Iris pigment epithelial cell (primary cell): Measurements from ENCODE around the gene GRIA1.

Source experiments
- DNase-seq: peaks from one replicate; pipeline ENCODE4 v3.0.0-alpha.2; 2011; ENCODE audit warnings: low read depth

GRIA1 gene

DNA sequence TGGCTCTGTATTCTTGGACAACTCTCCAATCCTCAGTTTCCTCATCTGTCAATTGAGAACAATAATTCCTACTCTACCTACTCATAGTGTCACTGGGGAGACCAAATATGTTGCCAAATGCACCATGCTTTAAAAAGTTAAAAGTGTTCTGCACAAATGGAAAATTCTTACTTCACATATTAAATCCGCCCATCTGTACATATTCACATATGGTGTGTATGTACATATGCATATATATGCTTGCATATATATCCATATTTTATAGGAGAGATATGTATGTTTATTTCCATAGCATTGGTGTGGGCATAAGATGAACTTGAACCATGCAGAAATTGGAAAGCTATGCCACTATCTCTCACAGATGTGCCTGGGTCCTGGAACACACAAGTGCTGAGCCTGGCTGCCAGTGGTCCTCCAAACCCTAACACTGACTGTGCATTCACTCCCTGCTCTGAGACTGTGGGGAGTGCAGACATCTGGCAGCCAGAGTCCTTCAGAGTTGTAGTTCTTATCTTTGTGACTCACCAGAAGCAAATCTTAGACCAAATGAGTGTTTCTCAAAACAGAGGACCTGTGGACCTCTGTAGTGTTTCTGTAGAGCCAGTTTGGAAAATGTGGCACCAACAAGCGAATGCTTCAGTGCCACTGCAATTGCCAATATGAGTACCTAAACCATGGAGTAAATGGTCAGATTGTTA is 168.7 kb downstream of the GRIA1 start:
- DNase-seq: peak; percentile 90

DNA sequence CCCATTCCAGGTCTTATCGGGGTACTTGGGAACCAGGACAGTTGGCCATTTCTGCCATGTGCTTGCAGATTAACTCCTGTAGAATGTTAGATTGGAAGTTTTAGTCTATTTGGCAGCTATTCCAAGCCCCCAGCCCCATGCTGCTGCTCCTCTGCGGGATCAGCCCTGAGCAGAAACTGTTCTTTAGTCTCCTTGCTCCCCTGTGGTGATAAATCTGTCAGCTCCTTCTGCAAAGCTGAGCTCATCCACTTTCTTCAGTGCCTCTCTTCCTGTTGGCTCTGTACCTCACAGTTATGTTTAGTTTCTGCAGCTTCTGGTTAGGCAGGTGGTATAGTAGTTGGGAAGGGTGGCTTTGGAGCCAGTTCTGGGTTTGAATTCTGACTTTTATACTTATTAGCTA is 170.4 kb downstream of the GRIA1 start:
- DNase-seq: no peak

DNA sequence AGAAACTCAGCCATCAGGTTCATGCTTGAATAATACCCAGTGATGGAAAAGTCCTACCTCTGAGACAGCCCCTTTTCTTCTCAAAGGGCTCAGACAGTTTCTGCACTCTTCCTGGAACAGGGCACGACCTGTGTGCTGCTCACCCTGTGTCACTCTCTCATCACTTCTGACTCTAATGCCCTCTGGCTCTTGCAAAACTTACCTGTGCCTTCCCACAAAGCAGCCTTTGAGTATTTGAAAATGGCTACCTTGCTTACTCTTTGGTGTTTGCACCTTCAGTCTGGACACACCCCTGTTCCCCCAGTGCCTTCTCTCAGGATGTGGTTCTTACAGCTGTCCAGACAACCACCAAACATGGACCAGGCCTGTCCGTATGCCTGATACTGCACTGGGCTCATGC is 171.4 kb downstream of the GRIA1 start:
- no peak for DNase-seq

DNA sequence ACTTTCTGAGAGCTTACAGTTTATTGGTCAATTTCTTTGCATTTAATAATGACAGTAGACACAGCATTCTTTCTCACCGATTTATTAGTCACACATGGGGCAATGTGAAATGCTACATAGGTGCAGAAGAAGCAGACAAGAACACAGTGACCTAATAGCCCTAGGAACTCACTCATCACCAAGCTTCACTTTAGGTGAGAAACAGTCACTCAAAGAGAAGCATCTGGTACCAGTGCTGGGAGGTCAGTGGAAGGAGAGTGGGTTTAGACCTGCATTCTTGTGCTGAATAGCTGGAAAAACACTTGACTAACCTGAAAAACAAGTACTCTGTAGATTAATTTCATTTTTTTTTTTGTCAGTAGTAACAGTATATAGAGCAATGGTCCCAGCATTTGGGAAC is 179.6 kb downstream of the GRIA1 start:
- no peak for DNase-seq

DNA sequence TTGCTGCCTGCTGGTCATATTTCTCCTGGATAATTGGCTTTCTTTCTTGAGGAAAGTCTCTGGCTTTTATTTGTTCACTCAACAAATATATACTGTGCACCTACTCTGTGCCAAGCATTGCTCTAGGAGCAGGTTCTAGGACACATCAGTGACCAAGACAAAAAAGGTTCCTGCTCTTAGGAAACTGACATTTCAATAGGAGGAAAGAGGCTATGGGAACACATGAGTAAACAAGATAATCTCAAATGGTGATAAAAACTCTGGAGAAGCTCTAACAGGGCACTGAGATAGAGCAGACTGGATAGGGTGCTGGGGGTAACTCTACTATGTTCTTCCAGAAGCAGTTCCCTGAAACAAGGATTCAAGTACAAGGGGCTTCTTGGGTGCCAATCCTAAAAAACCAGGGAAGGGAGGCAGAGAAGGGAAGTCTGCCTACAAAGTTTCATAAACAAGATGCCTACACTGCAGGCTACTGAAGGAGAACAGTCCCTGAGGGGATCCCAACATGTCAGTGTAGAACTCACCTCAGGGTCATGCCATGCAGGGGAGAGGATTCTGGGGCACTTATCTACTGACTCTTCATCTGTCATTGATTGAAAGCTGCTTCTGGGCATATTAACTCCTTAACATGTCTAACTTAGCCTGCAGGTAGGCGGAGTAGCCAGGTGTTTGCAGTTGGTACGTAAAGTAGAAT is 181.3 kb downstream of the GRIA1 start:
- DNase-seq: no peak

DNA sequence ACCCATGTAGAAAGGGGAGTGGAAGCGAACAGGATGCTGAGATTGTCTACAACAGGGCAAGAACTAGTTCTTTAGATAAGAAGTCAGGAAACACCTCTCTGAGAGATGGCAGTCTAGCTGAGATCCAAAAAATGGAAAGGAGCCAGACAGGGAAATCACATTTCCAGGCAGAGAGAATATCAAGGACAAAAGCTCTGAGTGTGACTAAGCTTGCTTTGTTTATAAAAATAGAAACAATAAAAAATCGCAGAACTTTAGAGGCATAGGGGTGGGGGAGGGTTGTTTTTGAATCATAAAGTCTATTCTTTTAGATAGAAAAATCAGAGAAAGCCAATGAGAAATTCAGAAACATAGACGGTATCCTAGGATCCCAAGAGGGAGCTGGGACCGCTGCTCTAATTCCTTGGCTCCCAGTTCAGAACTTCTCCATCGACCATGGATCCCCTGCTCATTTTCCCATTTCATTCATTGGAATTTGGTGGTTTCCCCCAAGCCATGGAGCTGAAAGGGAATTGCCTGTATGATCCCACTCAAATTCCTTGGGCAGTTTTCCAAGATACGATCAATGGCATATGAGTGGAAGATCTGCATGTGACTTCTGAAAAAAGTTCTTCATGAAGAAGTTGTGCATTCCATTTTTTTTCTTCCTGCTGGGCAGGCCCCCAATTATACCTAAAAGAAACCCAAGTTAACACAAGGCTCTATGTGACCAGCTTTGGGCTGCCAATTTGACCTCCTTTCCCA is 182.0 kb downstream of the GRIA1 start:
- DNase-seq: peak; percentile 10

DNA sequence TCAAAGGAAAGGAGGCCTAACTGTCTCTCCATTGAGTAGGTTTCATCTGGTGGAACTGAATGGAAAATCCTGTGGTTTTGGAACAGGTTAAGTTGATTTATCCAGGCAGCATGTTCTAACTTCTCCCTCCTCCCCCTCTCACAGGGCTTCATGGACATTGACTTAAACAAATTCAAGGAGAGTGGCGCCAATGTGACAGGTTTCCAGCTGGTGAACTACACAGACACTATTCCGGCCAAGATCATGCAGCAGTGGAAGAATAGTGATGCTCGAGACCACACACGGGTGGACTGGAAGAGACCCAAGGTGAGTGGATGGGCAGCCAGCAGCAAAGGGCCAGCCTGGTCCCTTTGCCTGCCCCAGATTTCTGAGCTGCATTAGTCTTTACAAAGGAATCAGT is 183.9 kb downstream of the GRIA1 start:
- DNase-seq: no peak

DNA sequence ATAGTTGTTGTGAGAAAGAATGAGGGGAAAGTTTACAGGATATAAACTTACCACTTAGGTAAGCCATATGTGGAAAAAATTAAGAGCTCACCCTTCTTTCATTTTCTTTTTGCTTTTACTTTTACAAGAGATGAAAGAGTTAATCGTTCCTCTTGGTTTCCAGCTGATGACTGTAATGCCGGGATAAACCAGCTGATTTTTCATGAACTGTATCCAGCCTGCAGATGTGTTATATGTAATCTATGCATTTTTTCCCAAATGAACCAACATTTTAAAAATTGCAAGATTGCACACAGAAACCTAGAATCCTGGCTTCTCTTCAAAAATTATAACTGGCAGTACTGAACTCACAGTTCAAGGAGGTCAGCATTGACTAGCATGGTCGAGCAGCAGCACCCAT is 185.9 kb downstream of the GRIA1 start:
- DNase-seq: no peak

DNA sequence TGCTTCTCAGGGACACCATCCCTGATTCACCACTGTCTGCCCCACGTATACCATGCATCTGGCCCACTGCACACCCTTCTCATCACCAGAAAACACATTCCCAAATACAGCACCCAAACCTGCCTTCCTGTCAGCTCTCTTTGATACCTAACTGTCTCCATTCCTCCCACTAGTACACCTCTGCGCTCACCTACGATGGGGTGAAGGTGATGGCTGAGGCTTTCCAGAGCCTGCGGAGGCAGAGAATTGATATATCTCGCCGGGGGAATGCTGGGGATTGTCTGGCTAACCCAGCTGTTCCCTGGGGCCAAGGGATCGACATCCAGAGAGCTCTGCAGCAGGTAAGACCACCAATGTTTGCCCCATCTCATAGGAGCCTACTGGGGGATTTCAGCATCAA is 186.4 kb downstream of the GRIA1 start:
- no peak for DNase-seq

DNA sequence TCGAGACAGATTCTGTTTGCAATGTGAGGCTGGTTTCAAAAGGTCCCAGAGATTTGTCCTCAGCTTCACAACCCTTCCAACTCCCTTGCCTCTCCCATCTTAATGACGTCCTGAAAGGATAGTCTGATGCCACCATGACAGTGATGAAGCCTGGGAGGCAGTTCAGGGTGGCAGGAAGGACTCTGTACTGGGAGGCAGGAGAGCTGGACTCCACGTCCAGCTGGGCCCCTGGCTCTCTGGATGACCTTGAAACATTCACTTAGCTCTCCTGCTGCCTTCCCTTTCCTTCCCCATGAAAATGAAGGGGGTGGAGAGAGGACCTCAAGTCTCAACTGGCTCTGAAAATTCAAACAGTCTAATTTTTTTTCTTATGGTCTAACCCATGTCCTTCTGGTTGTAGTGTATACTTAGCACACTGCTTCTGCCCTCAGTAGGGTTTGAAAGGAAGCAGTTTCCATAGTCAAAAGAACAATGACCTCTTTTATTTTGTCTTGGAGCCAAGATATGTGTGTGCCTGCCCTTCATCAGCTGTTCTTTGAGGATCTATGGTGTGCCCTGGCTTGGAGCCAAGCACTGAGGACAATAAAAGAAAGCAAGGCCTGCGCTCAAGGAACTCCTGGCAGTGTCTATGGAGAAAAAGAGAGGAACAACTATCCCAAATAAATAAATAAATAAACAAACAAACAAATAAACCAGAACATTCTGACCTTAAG is 188.3 kb downstream of the GRIA1 start:
- DNase-seq: no peak

DNA sequence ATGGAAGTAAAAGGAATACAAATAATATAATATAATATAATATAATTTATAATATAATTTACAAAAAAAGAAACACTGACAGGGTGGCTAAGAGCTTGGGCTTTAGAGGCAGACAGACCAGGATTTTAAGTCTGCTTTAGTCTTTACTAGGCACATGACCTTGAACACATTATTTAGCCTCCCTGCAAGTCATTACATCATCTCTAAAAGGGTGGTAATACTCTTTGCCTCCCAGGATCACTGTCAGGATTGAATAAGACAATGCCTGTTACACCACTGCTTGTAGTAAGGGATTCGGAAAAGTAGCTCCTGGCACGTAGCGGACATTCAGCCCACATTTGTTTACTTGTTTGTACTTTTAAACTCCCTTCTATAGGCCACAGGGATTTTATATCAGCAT is 199.8 kb downstream of the GRIA1 start:
- no peak for DNase-seq

DNA sequence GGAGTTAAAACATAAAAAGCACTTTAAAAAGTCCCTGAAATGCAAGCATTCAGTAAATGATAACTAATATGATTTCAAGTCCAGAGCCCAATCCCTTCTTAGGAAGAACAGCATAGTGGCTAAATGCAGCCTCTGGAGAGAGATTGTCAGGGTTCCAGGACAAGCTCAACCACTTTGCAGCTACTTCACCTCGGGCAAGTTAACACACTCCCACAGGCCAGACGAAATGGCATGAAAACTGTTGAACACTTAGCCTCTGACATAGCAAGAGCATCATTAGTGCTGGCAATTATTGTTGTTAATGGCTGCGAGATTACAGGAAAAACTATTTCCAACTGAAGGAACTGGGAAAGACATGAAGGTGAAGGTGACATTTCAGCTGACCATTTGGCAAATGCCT is 205.8 kb downstream of the GRIA1 start:
- DNase-seq: no peak

DNA sequence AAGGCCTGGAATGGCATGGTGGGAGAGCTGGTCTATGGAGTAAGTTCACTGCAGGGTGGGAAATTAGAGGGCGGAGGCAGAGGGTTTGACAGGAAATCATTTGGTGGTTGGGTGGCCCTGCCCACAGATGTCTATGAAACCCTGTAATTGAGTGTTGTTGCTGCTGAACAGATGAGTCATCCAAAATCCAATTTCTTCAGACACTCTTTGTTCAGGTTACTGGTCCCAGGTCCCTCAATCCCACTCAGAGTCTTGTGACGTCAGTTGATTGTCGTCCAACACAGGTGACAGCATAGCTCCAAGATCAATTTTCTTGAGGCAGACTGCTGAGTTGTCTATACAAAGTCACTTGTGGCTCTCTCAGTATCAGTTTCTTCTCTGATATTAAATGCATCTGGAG is 208.6 kb downstream of the GRIA1 start:
- peak; percentile 2 for DNase-seq

DNA sequence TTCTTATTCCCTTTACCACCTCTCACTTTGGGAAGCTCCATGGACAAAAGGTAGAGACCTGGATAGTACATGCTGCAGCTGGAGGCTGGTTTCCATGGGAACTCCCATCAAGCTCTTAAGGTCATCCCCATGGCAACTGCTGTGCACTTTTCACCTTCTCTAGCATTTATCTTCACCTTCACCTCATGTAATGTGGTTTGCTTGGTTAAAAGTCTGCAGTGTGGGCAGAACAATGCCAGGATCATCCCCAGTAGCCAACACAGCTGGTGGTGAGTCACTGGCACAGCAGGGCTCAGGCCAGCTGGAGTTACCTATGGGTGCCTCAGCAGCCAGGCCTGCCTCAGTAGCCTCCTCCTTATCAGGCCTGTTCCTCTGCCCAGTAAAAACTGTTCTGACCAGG is 210.5 kb downstream of the GRIA1 start:
- DNase-seq: no peak

DNA sequence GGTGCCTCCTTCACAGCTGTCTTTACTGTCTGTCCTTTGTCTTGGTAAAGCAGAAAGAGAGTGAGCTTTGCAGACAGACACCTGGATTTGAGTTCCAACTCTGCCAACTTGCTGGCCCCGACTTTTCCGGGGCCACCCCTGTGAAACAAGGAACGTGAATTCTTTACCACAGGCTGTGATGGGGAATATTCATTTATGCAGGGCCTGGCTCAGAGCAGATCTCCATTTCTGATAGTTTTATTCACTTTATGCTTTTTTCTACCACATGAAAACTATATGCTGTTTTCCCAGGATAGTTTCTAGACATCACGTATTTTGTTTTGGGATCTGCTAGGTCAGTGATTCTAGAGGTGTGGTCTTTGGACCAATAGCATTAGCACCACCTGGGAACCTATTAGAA is 211.8 kb downstream of the GRIA1 start:
- DNase-seq: no peak

DNA sequence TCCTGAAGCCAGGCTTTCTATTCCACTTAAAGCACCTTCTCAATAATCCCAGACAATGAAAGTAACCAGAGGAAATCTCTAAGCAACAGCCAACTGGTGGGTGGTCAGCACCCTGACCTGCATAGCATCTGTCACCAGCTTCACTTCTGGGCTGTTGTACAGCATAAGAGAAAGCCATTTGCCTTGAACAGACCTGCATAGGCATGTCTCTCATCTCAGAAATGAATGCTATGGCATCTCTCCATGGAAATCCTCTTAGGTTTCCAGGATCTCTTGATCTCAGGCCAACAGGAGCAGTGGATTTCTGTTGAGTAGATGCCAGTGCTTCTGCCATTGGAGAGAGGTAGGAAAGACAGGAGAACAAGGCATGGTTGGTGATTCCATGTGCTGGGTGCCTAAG is 213.6 kb downstream of the GRIA1 start:
- DNase-seq: no peak

DNA sequence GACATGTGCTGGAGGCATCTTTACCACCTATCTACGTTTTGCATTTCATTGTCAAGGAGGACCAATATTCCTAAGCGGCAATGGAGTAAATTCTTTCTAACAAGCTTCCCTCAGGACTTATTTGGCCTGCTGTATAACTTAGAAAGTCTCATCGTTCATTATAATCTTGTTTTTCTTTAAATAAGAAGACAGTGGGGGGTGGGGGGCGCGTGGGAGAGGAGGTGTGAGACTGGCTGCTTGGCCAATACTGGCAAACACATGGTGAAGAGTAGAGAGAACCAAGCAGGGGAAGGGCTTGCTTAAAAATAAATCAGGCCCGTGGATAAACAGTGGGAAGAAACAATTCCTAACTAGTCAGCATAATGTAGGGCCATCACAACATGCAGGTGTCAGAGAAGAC is 217.2 kb downstream of the GRIA1 start:
- no peak for DNase-seq

DNA sequence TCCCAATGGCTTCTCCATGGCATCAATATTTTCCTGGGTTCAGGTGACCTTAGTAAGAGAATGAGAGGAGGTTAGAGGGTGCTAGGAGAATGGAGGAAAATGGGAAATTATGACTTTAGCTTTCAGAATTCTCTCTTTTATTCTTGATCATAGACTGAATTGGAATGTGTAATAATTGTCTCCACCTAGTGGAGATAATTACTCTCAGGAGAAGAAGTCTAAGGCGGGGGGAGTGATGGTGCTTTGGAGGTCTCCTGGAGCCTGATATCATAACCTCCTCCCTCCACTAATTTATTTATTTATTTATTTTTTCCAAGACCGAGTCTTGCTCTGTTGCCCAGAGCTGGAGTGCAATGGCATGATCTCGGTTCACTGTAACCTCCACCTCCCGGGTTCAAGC is 221.3 kb downstream of the GRIA1 start:
- peak; percentile 11 for DNase-seq

DNA sequence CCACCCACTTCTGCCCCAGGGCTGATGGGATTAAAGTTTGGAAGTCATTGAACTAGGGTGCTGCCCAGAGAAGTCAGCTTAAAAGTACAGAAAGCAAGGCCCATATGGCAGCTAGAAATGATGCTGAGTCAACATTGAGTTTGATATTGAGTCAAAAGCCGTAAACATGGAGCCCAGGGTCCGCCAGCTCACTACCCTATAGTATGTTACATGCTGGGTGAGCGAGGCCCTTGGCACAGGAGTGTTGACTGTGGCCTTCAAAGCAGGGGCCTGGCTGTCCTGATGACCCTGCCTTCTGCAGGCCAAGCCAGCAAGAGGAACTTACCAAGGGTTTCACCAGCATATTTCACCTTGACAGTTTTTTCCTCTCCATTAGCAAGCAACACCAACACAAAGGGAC is 222.5 kb downstream of the GRIA1 start:
- no peak for DNase-seq

DNA sequence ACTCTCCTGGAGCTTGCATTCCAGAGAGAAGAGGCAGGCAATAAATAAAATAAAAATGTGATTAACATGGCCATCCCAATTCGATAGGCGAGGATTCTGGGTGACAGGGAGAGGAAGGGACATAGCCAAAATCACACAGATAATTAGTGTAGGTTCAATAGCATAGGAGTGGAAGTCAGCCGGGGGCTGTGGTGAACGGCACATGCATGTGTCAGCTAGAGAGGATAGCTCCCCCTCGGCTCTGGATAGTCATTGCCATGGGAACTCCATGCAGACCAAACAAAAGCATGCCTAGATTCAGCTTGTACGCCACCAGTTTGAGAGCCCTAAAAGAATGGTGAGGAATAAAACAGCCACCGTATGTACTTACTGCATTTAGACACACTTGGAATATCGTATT is 223.5 kb downstream of the GRIA1 start:
- no peak for DNase-seq

DNA sequence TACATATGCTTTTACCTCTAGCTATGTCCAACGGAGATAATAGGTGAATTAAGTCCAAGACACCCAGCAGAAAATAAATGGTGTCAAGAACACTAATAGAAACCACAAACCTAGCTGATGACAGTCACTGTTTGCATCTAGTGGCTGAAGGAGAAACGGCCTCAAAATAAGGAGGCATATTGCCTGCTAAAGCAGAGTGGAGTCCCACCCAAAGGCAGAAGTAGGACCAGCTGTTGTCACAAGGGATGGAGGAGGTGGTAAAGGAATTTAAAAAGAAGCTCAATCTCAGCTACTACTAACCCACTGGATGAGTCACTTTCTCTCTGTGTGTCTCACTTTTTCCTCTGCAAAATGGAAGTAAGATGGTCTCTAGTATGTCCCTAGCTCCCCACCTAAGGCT is 224.3 kb downstream of the GRIA1 start:
- peak; percentile 26 for DNase-seq

DNA sequence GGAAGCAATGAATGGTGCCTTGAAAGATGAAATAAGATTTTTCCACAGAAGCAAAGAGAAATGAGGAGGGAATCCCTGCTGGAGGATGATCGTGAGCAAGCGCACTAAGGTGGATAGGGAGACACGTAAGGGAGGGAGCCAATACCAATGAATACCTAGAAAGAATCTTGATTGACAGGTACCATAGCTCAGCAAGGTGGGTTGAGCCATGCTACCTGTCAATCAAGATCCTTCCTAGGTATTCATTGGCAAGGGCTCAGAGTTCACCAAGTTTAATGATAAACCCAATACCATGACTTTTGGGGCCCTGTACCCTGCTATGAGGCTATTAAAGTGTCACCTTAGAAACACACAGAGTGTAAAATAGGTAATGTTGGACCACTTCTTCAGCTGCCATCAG is 226.8 kb downstream of the GRIA1 start:
- no peak for DNase-seq

DNA sequence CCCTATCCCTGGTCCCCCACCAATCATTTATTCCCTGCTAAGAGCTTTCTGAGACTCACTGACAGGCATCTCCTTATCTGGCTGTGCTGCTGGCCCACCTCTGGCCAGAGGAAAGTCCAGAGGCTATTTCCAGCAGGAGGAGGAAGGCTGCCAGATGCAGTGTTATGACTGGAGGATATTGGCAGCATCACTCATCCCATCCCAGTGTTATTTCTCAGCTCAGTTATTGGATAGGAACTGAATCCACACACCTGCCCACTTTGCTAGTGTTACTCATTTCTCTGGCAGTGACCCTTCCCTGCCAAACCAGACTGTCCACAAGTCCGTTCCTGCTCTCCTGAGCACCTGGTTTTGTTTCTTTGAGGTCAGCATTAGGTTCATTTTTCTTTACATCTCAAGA is 228.2 kb downstream of the GRIA1 start:
- DNase-seq: no peak
